Stomach (tissue), 9 donors: ENCODE data around the gene JMJD7. TPM values are rescaled to one million over a fixed set of nuclear protein-coding genes. Genes with fewer than 3 reads are reported as not detected.
A peak's percentile ranks its signal among the peaks of the same experiment; 100 is the strongest.
"Not testable (repeated sequence)": the region's sequence is repeated elsewhere in the genome, so short reads cannot be mapped to it uniquely, and the experiment has no call there.

ENCODE experiments used
- DNase-seq, 2 donors: peaks; one replicate each; pipeline versions ENCODE4 v3.0.0 to v3.0.0-alpha.2; 2013 to 2019
- H3K27ac ChIP-seq, 5 donors: fragments of 200-600 bp in 4 of 5; sonication (generic) in 4 of 5; one replicate each; pipeline ENCODE4 v1.5.1; 2013 to 2019; ENCODE audit warnings: mild to moderate bottlenecking in 1 of 5, moderate library complexity in 1 of 5
- H3K27me3 ChIP-seq, 3 donors: fragments of 200-600 bp; sonication (generic); one replicate each; pipeline ENCODE4 v1.5.1; 2017 to 2019; ENCODE audit warnings: mixed run types in 1 of 3
- H3K36me3 ChIP-seq, 4 donors: fragments of 200-600 bp; sonication (generic); 1 replicate in 3 of 4; 2 replicates in 1 of 4; pipeline ENCODE4 v1.5.1; 2016 to 2019
- H3K4me1 ChIP-seq, 4 donors: fragments of 200-600 bp; sonication (generic); one replicate each; pipeline ENCODE4 v1.5.1; 2016 to 2019
- H3K4me3 ChIP-seq, 4 donors: fragments of 200-600 bp; sonication (generic) in 3 of 4; one replicate each; pipeline ENCODE4 v1.5.1; 2016 to 2019; ENCODE audit warnings: mild to moderate bottlenecking in 1 of 4
- H3K9me3 ChIP-seq, 4 donors: fragments of 200-600 bp; sonication (generic); one replicate each; pipeline ENCODE4 v1.5.1; 2016 to 2019
- EP300 ChIP-seq: sonication (generic); formaldehyde crosslinking; IDR thresholded peaks from one replicate; pipeline ENCODE4 v1.6.1; 2017; ENCODE audit warnings: antibody characterized with exemption
- POLR2A ChIP-seq, 4 donors: fragments of 450-650 bp; IDR thresholded peaks; one replicate each; pipeline ENCODE4 v1.6.1; 2016; ENCODE audit warnings: antibody characterized with exemption in 4 of 4, control low read depth in 2 of 4, mild to moderate bottlenecking in 1 of 4, moderate library complexity in 1 of 4
- POLR2AphosphoS5 ChIP-seq, 3 donors: sonication (generic); formaldehyde crosslinking; IDR thresholded peaks; one replicate each; pipeline ENCODE4 v1.6.1; 2016; ENCODE audit warnings: antibody characterized with exemption in 3 of 3
- WGBS, 5 donors: extraction: QIAGEN DNeasy Blood & Tissue Kit in 3 of 5; methylation state at CpG; one replicate each; pipeline versions ENCODE4 v1.1.5 to v1.1.7; 2013 to 2018; 5-methylcytosine and 5-hydroxymethylcytosine counted together
- intact Hi-C: fragments of 100-400 bp; cut with DNase I; formaldehyde crosslinking; loops from one replicate; pipeline ENCODE4 v1.15.1; 2023; ENCODE audit warnings: low total_unique reads
- polyA plus RNA-seq, 3 donors: library from polyadenylated mRNA; stranded (reverse); fragments of 200-250 nt; gene quantifications; one replicate each; pipeline ENCODE4 v1.2.3, GENCODE V29; 2013
- total RNA-seq, 5 donors: library from RNA; depleted of rRNA; stranded (reverse); fragments of >200 nt; gene quantifications; one replicate each; pipeline versions ENCODE4 v1.1.0 to v1.2.3, GENCODE V29; 2014 to 2016
- TF ChIP-seq, protein P1 (sequence below), 7 experiments: fragments of 450-650 bp in 4 of 7; fragments of 200-600 bp in 3 of 7; sonication (generic) in 3 of 7; IDR thresholded peaks; one replicate each; pipeline ENCODE4 v1.5.1; 2016 to 2019; ENCODE audit warnings: antibody characterized with exemption in 7 of 7, control low read depth in 2 of 7, mild to moderate bottlenecking in 1 of 7
- donor health status: healthy with polysubstance abuse.
- donor health status: Bipolar disorder and iron deficiency.
- donor health status: healthy.

JMJD7 gene
- total and polyA plus RNA-seq, 8 donors, result 0.55 to 24.2 (median 10.0) TPM; not detected in 2

DNA sequence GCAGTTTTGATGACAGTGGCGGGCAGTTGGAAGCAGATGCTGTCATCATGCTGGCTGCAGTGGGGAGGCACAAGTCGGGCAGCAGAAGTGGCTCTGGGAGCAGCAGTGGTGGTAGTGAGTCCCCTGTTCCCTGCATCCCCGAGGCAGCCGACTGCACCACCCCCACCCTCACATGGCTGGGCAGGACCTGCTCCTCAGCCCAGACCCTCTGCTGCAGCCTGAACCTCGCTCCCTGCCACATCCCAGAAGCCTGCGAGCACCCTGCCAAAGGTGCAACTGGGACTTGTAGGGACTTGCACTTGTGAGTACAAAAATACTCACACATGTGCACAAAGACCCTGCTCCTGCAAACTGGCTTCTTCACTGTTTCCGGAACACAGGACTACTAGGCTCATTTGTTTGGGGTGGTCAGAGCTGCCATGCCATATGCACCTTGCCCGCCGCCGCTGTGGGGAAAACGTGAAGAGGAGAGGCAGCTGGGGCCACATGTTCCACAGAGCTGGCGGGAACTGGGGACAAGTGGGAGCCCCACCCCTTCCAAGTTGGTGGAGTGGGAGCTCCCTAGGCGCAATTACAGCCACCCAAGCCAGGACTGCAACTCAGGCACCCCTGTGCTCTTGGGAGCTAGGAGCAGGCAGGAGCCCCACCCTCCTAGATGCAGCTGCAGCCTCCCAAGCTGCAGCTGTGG, 2.2 kb downstream of the JMJD7 start:
- peaks cover 4 to 56% (median 33%) of the 10 kb centered on the region in 4 donors for H3K36me3 ChIP-seq
- WGBS, 5 donors, result 89 to 95% (median 94%) methylated on average over 9 to 13 of the region's 13 CpGs
- no peak overlapping the region for H3K27ac ChIP-seq
- peak in 1 of 2 donors; percentile 48 for DNase-seq
- no peaks in the 10 kb centered on the region for H3K27me3 ChIP-seq
- no peaks in the 10 kb centered on the region for H3K9me3 ChIP-seq
- intact Hi-C loops, result no loop called here
- TF ChIP-seq EP300 (no peak), POLR2AphosphoS5 (IDR thresholded peaks at IDR 0.05) (no peak), POLR2A (IDR thresholded peaks at IDR 0.05) (no peak)
- TF ChIP-seq, protein P1, sequence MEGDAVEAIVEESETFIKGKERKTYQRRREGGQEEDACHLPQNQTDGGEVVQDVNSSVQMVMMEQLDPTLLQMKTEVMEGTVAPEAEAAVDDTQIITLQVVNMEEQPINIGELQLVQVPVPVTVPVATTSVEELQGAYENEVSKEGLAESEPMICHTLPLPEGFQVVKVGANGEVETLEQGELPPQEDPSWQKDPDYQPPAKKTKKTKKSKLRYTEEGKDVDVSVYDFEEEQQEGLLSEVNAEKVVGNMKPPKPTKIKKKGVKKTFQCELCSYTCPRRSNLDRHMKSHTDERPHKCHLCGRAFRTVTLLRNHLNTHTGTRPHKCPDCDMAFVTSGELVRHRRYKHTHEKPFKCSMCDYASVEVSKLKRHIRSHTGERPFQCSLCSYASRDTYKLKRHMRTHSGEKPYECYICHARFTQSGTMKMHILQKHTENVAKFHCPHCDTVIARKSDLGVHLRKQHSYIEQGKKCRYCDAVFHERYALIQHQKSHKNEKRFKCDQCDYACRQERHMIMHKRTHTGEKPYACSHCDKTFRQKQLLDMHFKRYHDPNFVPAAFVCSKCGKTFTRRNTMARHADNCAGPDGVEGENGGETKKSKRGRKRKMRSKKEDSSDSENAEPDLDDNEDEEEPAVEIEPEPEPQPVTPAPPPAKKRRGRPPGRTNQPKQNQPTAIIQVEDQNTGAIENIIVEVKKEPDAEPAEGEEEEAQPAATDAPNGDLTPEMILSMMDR (IDR thresholded peaks at IDR 0.05), result no peak
- H3K4me3 ChIP-seq, result no peak overlapping the region
- H3K4me1 ChIP-seq, result peaks cover 13 to 52% (median 43%) of the 10 kb centered on the region in 4 donors

DNA sequence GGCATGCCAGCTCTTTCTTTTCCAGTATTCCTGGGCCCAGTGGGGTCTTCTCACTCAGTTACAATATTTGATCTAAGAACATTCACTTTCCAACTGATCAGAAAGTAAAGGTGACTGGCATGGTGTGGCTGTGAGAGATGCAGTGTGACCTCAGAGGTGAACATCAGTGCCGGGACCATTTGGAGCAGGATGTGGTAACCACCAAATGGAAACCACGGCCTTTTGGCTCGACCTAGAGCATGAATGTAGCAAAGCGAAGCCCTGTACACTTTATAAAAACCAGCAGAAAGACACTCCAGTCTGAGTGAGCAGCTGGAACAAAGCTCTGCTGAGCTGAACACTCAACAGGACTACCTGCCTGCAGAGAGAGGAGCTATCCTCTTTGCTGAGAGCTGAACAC, 3.4 kb downstream of the JMJD7 start:
- intact Hi-C loops, H3K9me3 ChIP-seq, DNase-seq, H3K4me3 ChIP-seq, H3K27ac ChIP-seq, H3K27me3 ChIP-seq: not testable (repeated sequence)
- peaks cover 4 to 56% (median 37%) of the 10 kb centered on the region in 4 donors for H3K36me3 ChIP-seq
- 63 to 81% (median 79%) methylated on average over 4 of the region's 4 CpGs for WGBS, 5 donors
- H3K4me1 ChIP-seq, result peaks cover 13 to 52% (median 43%) of the 10 kb centered on the region in 4 donors

DNA sequence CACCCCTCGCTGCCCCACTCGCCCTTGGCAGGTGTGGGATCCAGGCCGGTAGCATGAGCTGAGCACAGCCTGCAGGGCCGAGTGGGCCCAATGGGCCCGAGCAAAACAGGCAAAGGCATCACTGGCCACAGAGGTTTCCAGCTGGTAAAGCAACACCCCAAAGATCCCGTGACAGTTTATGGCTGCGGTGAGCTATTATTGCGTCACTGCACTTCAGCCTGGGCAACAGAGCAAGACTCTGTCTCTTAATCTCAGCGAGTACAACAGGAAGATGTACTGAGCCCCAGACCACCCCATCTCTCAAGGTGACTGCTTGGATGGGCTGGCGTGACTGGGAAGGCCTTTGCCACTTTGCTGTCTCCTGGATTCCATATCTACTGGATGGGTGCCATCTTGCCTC, 4.3 kb downstream of the JMJD7 start:
- 86 to 94% (median 91%) methylated on average over 6 to 10 of the region's 10 CpGs for WGBS, 5 donors
- Histone ChIP-seq H3K27ac (no peak overlapping the region), H3K4me1 (peaks cover 12 to 47% (median 40%) of the 10 kb centered on the region in 4 donors), H3K36me3 (peaks cover 4 to 63% (median 45%) of the 10 kb centered on the region in 4 donors), H3K27me3 (no peaks in the 10 kb centered on the region), H3K4me3 (no peak overlapping the region), H3K9me3 (no peaks in the 10 kb centered on the region)
- TF ChIP-seq EP300 (no peak), POLR2AphosphoS5 (IDR thresholded peaks at IDR 0.05) (no peak), POLR2A (IDR thresholded peaks at IDR 0.05) (no peak)
- TF ChIP-seq, protein P1 (IDR thresholded peaks at IDR 0.05), result no peak
- intact Hi-C loops, result no loop called here
- DNase-seq, result no peak

GRCh38 chr15:41832875-41833274, 5.0 kb downstream of the JMJD7 start:
- Histone ChIP-seq H3K27ac (no peak overlapping the region), H3K4me1 (peaks cover 8 to 43% (median 36%) of the 10 kb centered on the region in 4 donors), H3K36me3 (peaks cover 4 to 69% (median 48%) of the 10 kb centered on the region in 4 donors), H3K4me3 (no peak overlapping the region), H3K27me3 (no peaks in the 10 kb centered on the region), H3K9me3 (no peaks in the 10 kb centered on the region)
- intact Hi-C loops, result no loop called here
- peak; percentile 48 to 67 for DNase-seq
- peak in 1 of 3 donors; percentile 25 for TF ChIP-seq POLR2AphosphoS5 (IDR thresholded peaks at IDR 0.05)
- no peak for TF ChIP-seq POLR2A (IDR thresholded peaks at IDR 0.05)
- 43 to 63% (median 54%) methylated on average over 3 of the region's 3 CpGs for WGBS, 5 donors

DNA sequence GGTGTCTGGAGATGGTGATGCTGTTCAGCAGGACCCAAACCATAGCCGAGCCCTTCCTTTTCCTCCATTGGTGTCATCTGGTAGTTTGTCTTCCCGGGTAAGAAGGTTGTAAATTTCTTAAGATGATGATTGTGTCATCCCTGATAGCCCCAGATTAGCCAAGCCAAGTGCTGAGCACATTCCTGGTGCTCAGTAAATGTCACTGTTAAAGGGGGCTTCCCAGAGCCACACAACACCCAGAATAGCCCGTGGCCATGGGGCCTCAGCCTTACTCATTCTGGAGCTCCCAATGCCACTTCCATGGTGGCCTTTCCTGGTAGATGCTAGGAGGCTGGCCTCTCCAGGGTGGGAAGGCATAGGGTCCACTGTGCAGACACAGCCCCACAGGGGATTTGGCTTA, 6.2 kb downstream of the JMJD7 start:
- intact Hi-C loops, result no loop called here
- H3K27me3 ChIP-seq, result no peaks in the 10 kb centered on the region
- H3K4me3 ChIP-seq, result no peak overlapping the region
- no peak for DNase-seq
- no peaks in the 10 kb centered on the region for H3K9me3 ChIP-seq
- H3K27ac ChIP-seq, result no peak overlapping the region
- WGBS, 5 donors, result 88 to 95% (median 94%) methylated on average over 3 of the region's 3 CpGs
- peaks cover 4 to 70% (median 50%) of the 10 kb centered on the region in 4 donors for H3K36me3 ChIP-seq
- TF ChIP-seq, protein P1 (IDR thresholded peaks at IDR 0.05), result no peak
- TF ChIP-seq POLR2AphosphoS5 (IDR thresholded peaks at IDR 0.05), result no peak
- TF ChIP-seq POLR2A (IDR thresholded peaks at IDR 0.05), result no peak
- no peak for TF ChIP-seq EP300
- peaks cover 1 to 46% (median 35%) of the 10 kb centered on the region in 4 donors for H3K4me1 ChIP-seq
